ENCODE results near the gene BGN.

- TF ChIP-seq EZH2phosphoT487 (IDR thresholded peaks at IDR 0.05; ENCODE audit: low read depth) (no peak), CTCF (IDR thresholded peaks at IDR 0.05; ENCODE audit: low read depth, low read length) (no peak)
Measured at GRCh38 chrX:153475271-153475670, 19.5 kb upstream of the BGN start.
